DND-41 (cell line): ENCODE data around the gene SERTAD1.
A peak's percentile ranks its signal among the peaks of the same experiment; 100 is the strongest.
"Not testable (repeated sequence)": the region's sequence is repeated elsewhere in the genome, so short reads cannot be mapped to it uniquely, and the experiment has no call there.

Experiments used
- ATAC-seq: fragments of 200-7000 bp; cut with Tn5 transposase; 3 replicates; pipeline ENCODE4 v1.9.1; 2021; ENCODE audit warnings: low read depth; ENCODE audit not compliant: insufficient read depth
- DNase-seq: peaks from one replicate; pipeline ENCODE4 v3.0.0-alpha.2; 2020
- H2AFZ ChIP-seq: 2 replicates; pipeline ENCODE4 v1.6.0; 2012; ENCODE audit warnings: low read depth, low read length
- H3K27ac ChIP-seq: 2 replicates; pipeline ENCODE4 v1.5.1; 2012; ENCODE audit warnings: low read length, inconsistent platforms
- H3K27me3 ChIP-seq: fragments of 200-600 bp; sonication (generic); 2 replicates; pipeline ENCODE4 v1.6.0; 2012; ENCODE audit warnings: low read length, mild to moderate bottlenecking, inconsistent platforms; ENCODE audit not compliant: insufficient read depth, poor library complexity
- H3K36me3 ChIP-seq: 2 replicates; pipeline ENCODE4 v1.5.1; 2012; ENCODE audit warnings: low read length, inconsistent platforms; ENCODE audit not compliant: insufficient read depth
- H3K4me1 ChIP-seq: 2 replicates; pipeline ENCODE4 v1.5.1; 2012; ENCODE audit warnings: mild to moderate bottlenecking, low read length; ENCODE audit not compliant: insufficient read depth
- H3K4me2 ChIP-seq: 2 replicates; pipeline ENCODE4 v1.6.0; 2012; ENCODE audit warnings: mild to moderate bottlenecking, moderate library complexity, low read length, inconsistent platforms; ENCODE audit not compliant: insufficient read depth
- H3K4me3 ChIP-seq, 2 experiments: fragments of 200-600 bp in 1 of 2; shearing (Covaris generic) in 1 of 2; 2 replicates each; pipeline ENCODE4 v1.5.1; 2012 to 2016; ENCODE audit warnings: inconsistent platforms in 2 of 2, low read length in 2 of 2, mild to moderate bottlenecking in 2 of 2, low read depth in 1 of 2, moderate library complexity in 1 of 2
- H3K79me2 ChIP-seq: 2 replicates; pipeline ENCODE4 v1.6.0; 2012; ENCODE audit warnings: low read length, inconsistent platforms; ENCODE audit not compliant: insufficient read depth
- H3K9ac ChIP-seq: 2 replicates; pipeline ENCODE4 v1.6.0; 2012; ENCODE audit warnings: low read depth, mild to moderate bottlenecking, inconsistent platforms, low read length, moderate library complexity
- H3K9me3 ChIP-seq: 2 replicates; pipeline ENCODE4 v1.5.1; 2012; ENCODE audit warnings: low read length, moderate library complexity, mild to moderate bottlenecking, inconsistent platforms; ENCODE audit not compliant: insufficient read depth, severe bottlenecking
- H4K20me1 ChIP-seq: 2 replicates; pipeline ENCODE4 v1.6.0; 2012; ENCODE audit warnings: low read length; ENCODE audit not compliant: insufficient read depth
- EZH2 ChIP-seq: IDR thresholded peaks from 3 replicates; pipeline ENCODE4 v1.6.1; 2012; ENCODE audit warnings: borderline replicate concordance, low read depth, mild to moderate bottlenecking, moderate library complexity, low read length, inconsistent platforms; ENCODE audit not compliant: severe bottlenecking
- TF ChIP-seq, protein P1 (sequence below): IDR thresholded peaks from 2 replicates; pipeline ENCODE4 v1.5.1; 2012; ENCODE audit warnings: borderline replicate concordance, low read length, moderate library complexity, mild to moderate bottlenecking; ENCODE audit not compliant: poor library complexity, severe bottlenecking; ENCODE audit errors: extremely low read depth

The SERTAD1 gene

GRCh38 chr19:40441719-40442253 lies 16.0 kb upstream of the SERTAD1 start:
- no peak for DNase-seq
- H2AFZ ChIP-seq: 0 out of 2 replicates have a peak overlapping the region, but pooled peaks have one; percentile 62
- TF ChIP-seq EZH2: no peak
- TF ChIP-seq, protein P1, sequence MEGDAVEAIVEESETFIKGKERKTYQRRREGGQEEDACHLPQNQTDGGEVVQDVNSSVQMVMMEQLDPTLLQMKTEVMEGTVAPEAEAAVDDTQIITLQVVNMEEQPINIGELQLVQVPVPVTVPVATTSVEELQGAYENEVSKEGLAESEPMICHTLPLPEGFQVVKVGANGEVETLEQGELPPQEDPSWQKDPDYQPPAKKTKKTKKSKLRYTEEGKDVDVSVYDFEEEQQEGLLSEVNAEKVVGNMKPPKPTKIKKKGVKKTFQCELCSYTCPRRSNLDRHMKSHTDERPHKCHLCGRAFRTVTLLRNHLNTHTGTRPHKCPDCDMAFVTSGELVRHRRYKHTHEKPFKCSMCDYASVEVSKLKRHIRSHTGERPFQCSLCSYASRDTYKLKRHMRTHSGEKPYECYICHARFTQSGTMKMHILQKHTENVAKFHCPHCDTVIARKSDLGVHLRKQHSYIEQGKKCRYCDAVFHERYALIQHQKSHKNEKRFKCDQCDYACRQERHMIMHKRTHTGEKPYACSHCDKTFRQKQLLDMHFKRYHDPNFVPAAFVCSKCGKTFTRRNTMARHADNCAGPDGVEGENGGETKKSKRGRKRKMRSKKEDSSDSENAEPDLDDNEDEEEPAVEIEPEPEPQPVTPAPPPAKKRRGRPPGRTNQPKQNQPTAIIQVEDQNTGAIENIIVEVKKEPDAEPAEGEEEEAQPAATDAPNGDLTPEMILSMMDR: no peak
- H3K27me3 ChIP-seq: no peaks in the 10 kb centered on the region
- H3K4me2 ChIP-seq: peak overlapping the region; percentile 77
- ATAC-seq: no peak
- H3K79me2 ChIP-seq: peaks cover 20% of the 10 kb centered on the region
- H3K9me3 ChIP-seq: no peaks in the 10 kb centered on the region
- peak overlapping the region; percentile 73; the same call in 1 of the 2 replicates for H3K27ac ChIP-seq
- H4K20me1 ChIP-seq: no peaks in the 10 kb centered on the region
- peaks cover 13% of the 10 kb centered on the region for H3K36me3 ChIP-seq
- H3K9ac ChIP-seq: peak overlapping the region; percentile 57; the same call in 1 of the 2 replicates
- H3K4me3 ChIP-seq: no peak overlapping the region
- peaks cover 18% of the 10 kb centered on the region for H3K4me1 ChIP-seq

GRCh38 chr19:40438284-40438683 lies 12.5 kb upstream of the SERTAD1 start:
- Histone ChIP-seq H3K27me3 (no peaks in the 10 kb centered on the region), H3K9me3 (no peaks in the 10 kb centered on the region), H3K79me2 (peaks cover 14% of the 10 kb centered on the region), H3K4me1 (peaks cover 23% of the 10 kb centered on the region), H3K9ac (no peak overlapping the region), H3K4me3 (no peak overlapping the region), H3K36me3 (peaks cover 13% of the 10 kb centered on the region), H4K20me1 (no peaks in the 10 kb centered on the region), H3K27ac (no peak overlapping the region), H2AFZ (no peak overlapping the region), H3K4me2 (no peak overlapping the region)
- DNase-seq (no peak), ATAC-seq (no peak)
- TF ChIP-seq, protein P1: no peak
- no peak for TF ChIP-seq EZH2

DNA sequence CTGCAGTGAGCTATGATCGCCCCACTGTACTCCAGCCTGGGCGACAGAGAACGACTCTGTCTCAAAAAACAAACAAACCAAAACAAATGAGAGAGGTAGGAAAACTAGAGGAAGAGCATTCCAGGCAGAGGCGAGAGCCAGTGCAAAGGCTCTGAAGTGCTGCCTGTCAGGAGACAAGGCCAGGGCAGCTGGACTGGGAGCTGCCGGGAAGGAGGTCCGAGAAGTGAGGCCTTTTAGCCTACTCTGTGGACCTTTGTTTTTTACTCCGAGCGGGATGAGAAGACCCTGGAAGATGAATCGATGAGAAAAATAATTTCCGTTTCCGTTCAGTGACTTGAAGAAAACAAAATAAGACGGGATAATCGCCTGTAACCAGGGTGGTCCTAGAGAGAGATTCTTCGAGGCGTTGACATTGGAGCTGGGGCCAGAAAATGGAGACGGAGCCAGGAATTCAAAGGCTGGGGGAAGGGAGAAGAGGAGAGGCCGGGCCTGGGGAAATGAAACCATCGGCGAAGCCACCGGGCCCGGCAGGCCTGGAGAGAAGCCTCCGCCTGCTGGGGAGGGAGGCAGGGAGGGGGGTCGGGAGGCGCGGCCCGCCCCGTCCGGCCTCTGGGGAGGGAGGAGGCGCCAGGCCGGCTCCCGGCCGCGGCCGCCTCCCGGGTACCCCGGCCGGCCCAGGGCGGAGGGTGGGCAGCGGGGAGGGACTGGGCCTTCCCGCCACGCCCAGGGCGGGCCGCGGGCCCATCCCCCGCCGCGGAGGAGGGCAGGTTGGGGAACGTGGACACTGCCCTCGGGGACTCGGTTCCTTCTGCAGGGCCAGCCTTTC lies 7.8 kb upstream of the SERTAD1 start:
- no peaks in the 10 kb centered on the region for H3K36me3 ChIP-seq
- peak; percentile 66 for DNase-seq
- TF ChIP-seq, protein P1: no peak
- TF ChIP-seq EZH2: no peak
- peak overlapping the region; percentile 69 for H2AFZ ChIP-seq
- no peaks in the 10 kb centered on the region for H3K27me3 ChIP-seq
- no peaks in the 10 kb centered on the region for H3K79me2 ChIP-seq
- peak overlapping the region in 1 of 2 experiments; percentile 41; a peak in 2 of 4 replicates for H3K4me3 ChIP-seq
- peak; percentile 93 for ATAC-seq
- peak overlapping the region; percentile 55 for H3K27ac ChIP-seq
- H4K20me1 ChIP-seq: no peaks in the 10 kb centered on the region
- peak overlapping the region; percentile 49 for H3K9ac ChIP-seq
- H3K4me2 ChIP-seq: peak overlapping the region; percentile 40
- peaks cover 16% of the 10 kb centered on the region for H3K4me1 ChIP-seq
- H3K9me3 ChIP-seq: no peaks in the 10 kb centered on the region

DNA sequence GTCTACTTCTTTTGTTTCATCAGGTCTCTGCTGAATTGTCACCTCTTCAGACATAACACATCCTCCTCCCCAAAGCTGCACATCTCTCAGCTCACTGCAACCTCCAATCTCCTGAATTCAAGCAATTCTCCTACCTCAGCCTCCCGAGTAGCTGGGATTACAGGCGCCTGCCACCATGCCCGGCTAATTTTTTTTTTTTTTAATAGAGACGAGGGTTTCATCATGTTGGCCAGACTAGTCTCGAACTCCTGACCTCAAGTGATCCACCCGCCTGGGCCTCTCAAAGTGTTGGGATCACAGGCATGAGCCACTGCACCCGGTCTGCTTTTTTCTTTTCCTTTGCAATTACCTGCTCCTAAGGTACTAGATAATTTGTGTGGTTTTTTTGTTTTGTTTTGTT lies 7.0 kb upstream of the SERTAD1 start:
- not testable (repeated sequence) for H3K27ac ChIP-seq, H3K79me2 ChIP-seq, H3K36me3 ChIP-seq, H3K4me3 ChIP-seq, H3K27me3 ChIP-seq, H3K9me3 ChIP-seq, H2AFZ ChIP-seq, DNase-seq, H4K20me1 ChIP-seq, ATAC-seq
- peak overlapping the region; percentile 40; the same call in 1 of the 2 replicates for H3K4me2 ChIP-seq
- peaks cover 16% of the 10 kb centered on the region for H3K4me1 ChIP-seq
- H3K9ac ChIP-seq: peak overlapping the region; percentile 49
